HepG2 (cell line): ENCODE results near the gene CYP2A6. TPM values are rescaled to one million over a fixed set of nuclear protein-coding genes. Genes with fewer than 3 reads are reported as not detected.

Source experiments
- ATAC-seq: fragments of 200-7000 bp; cut with Tn5 transposase; 3 replicates; pipeline ENCODE4 v1.9.1; 2020; ENCODE audit warnings: mild to moderate bottlenecking, moderate library complexity
- BruUV-seq: library from RNA; stranded (reverse); fragments of 400-500 nt; replicated peaks from 2 replicates; lab custom pipeline; 2021; lab: Mats Ljungman, UMichigan
- CTCF ChIA-PET: fragments of 300-600 bp; formaldehyde crosslinking; extraction: SDS; loops from one replicate; lab custom pipeline; 2021; ENCODE audit warnings: low total read pairs, inconsistent platforms, low intra/inter-chr PET ratio; lab: Yijun Ruan, JAX
- POLR2A ChIA-PET: fragments of 350-600 bp; sonication (Branson Sonifier 250); formaldehyde crosslinking; loops from one replicate; lab custom pipeline; 2020; ENCODE audit warnings: antibody characterized with exemption, inconsistent platforms; lab: Yijun Ruan, JAX
- DNase-seq: peaks from one replicate; pipeline ENCODE4 v3.0.0-alpha.2; 2015; ENCODE audit warnings: low spot score
- FAIRE-seq: peaks from 3 replicates; lab custom pipeline; 2011; peaks lifted over from hg19 to GRCh38; lab: Jason Lieb, UNC
- H2AFZ ChIP-seq: one replicate; pipeline ENCODE4 v1.6.1; 2011; ENCODE audit warnings: low read length, inconsistent platforms
- H3K27ac ChIP-seq: fragments of 300-600 bp; 3 replicates; pipeline ENCODE4 v1.8.0; 2011; ENCODE audit warnings: mixed run types, mild to moderate bottlenecking, mixed read lengths, low read length, inconsistent platforms; ENCODE audit not compliant: insufficient read depth; ENCODE audit errors: extremely low read length
- H3K27me3 ChIP-seq, 2 experiments: fragments of 200-600 bp in 1 of 2; 2 replicates in 1 of 2; 3 replicates in 1 of 2; pipeline versions ENCODE4 v1.6.0 to v1.8.0; 2011; ENCODE audit warnings: low read length in 2 of 2, mild to moderate bottlenecking in 2 of 2, moderate library complexity in 2 of 2, inconsistent platforms in 1 of 2; ENCODE audit not compliant: insufficient read depth in 2 of 2, control insufficient read depth in 1 of 2
- H3K36me3 ChIP-seq, 2 experiments: fragments of 200-600 bp in 1 of 2; replicated peaks in 1 of 2; 2 replicates in 1 of 2; 3 replicates in 1 of 2; pipeline versions ENCODE4 v1.5.1 to v1.8.0; 2011; ENCODE audit warnings: low read length in 2 of 2, inconsistent platforms in 1 of 2; ENCODE audit not compliant: insufficient read depth in 2 of 2, control insufficient read depth in 1 of 2
- H3K4me1 ChIP-seq: 2 replicates; pipeline ENCODE4 v1.5.1; 2012; ENCODE audit warnings: low read length, inconsistent platforms; ENCODE audit not compliant: insufficient read depth
- H3K4me2 ChIP-seq: 2 replicates; pipeline ENCODE4 v1.6.0; 2011; ENCODE audit warnings: low read depth, low read length, inconsistent platforms
- H3K4me3 ChIP-seq, 3 experiments: fragments of 200-600 bp in 1 of 3; sonication (generic), shearing (Covaris generic) in 1 of 3; replicated peaks in 1 of 3; 2 replicates each; pipeline ENCODE4 v1.5.1; 2011 to 2016; ENCODE audit warnings: low read length in 3 of 3, inconsistent platforms in 2 of 3, low read depth in 2 of 3, mild to moderate bottlenecking in 2 of 3, control low read depth in 1 of 3, mixed read lengths in 1 of 3; ENCODE audit not compliant: insufficient read depth in 1 of 3
- H3K79me2 ChIP-seq: one replicate; pipeline ENCODE4 v1.6.1; 2011; ENCODE audit warnings: low read length, inconsistent platforms; ENCODE audit not compliant: insufficient read depth
- H3K9ac ChIP-seq: 2 replicates; pipeline ENCODE4 v1.6.0; 2011; ENCODE audit warnings: mild to moderate bottlenecking, low read depth, low read length, inconsistent platforms; ENCODE audit not compliant: insufficient read depth
- H3K9me3 ChIP-seq: 2 replicates; pipeline ENCODE4 v1.5.1; 2012; ENCODE audit warnings: mild to moderate bottlenecking, low read length
- H4K20me1 ChIP-seq: 2 replicates; pipeline ENCODE4 v1.6.0; 2011; ENCODE audit warnings: inconsistent platforms, mild to moderate bottlenecking, low read length, moderate library complexity; ENCODE audit not compliant: insufficient read depth
- CTCF ChIP-seq: sonication (generic); formaldehyde crosslinking; IDR thresholded peaks from 2 replicates; pipeline ENCODE4 v1.5.0; 2020; ENCODE audit warnings: mild to moderate bottlenecking, missing genetic modification reagents, moderate library complexity
- GABPB1 ChIP-seq: IDR thresholded peaks from 2 replicates; pipeline ENCODE4 v1.6.1; 2016; ENCODE audit warnings: mild to moderate bottlenecking, missing genetic modification reagents, moderate library complexity, missing compliant biosample characterization
- GPN1 ChIP-seq: sonication (generic); formaldehyde crosslinking; IDR thresholded peaks from 2 replicates; pipeline ENCODE4 v1.5.1; 2020; ENCODE audit warnings: missing genetic modification reagents, borderline replicate concordance
- HNRNPLL ChIP-seq: fragments of 200-400 bp; formaldehyde crosslinking; IDR thresholded peaks from 2 replicates; pipeline ENCODE4 v1.6.1; 2017; ENCODE audit warnings: mild to moderate bottlenecking, low read depth, low read length; ENCODE audit not compliant: poor library complexity, severe bottlenecking
- IRX3 ChIP-seq: sonication (generic); formaldehyde crosslinking; IDR thresholded peaks from 2 replicates; pipeline ENCODE4 v1.8.1; 2023; ENCODE audit warnings: mild to moderate bottlenecking, low read depth, missing genetic modification reagents, borderline replicate concordance
- JUNB ChIP-seq: sonication (generic); formaldehyde crosslinking; IDR thresholded peaks from 2 replicates; pipeline ENCODE4 v1.8.0; 2022; ENCODE audit warnings: missing genetic modification reagents, mild to moderate bottlenecking, borderline replicate concordance
- KDM2A ChIP-seq: sonication (generic); formaldehyde crosslinking; IDR thresholded peaks from 2 replicates; pipeline ENCODE4 v1.4.0; 2020; ENCODE audit warnings: low read depth, missing genetic modification reagents, borderline replicate concordance
- MAX ChIP-seq: IDR thresholded peaks from 2 replicates; pipeline ENCODE4 v1.6.1; 2012; ENCODE audit warnings: inconsistent platforms
- PBX2 ChIP-seq: IDR thresholded peaks from 2 replicates; pipeline ENCODE4 v1.6.1; 2016; ENCODE audit warnings: control low read depth
- PRDM10 ChIP-seq: sonication (generic); formaldehyde crosslinking; IDR thresholded peaks from 2 replicates; pipeline ENCODE4 v1.4.0; 2020; ENCODE audit warnings: low read depth, missing genetic modification reagents
- RBFOX2 ChIP-seq: fragments of 200-400 bp; formaldehyde crosslinking; IDR thresholded peaks from 2 replicates; pipeline ENCODE4 v1.6.1; 2017; ENCODE audit warnings: low read depth, mild to moderate bottlenecking, low read length
- SIN3A ChIP-seq: IDR thresholded peaks from 2 replicates; pipeline ENCODE4 v1.6.1; 2011; ENCODE audit warnings: low read depth, mild to moderate bottlenecking, control low read depth, low read length, borderline replicate concordance
- STAG1 ChIP-seq: sonication (generic); formaldehyde crosslinking; IDR thresholded peaks from 2 replicates; pipeline ENCODE4 v1.4.0; 2020; ENCODE audit warnings: missing genetic modification reagents
- SUZ12 ChIP-seq: fragments of 150-350 bp; IDR thresholded peaks from 2 replicates; pipeline ENCODE4 v1.6.1; 2014; ENCODE audit warnings: low read depth, low read length
- TBX3 ChIP-seq: fragments of 450-650 bp; IDR thresholded peaks from 2 replicates; pipeline ENCODE4 v1.6.1; 2017; ENCODE audit warnings: antibody characterized with exemption, mild to moderate bottlenecking, inconsistent platforms, borderline replicate concordance
- WGBS: methylation state at CpG from one replicate; pipeline ENCODE4 v1.1.6; 2017; ENCODE audit warnings: low lambda C conversion rate; 5-methylcytosine and 5-hydroxymethylcytosine counted together
- in situ Hi-C: cut with HindIII; loops from 2 replicates; pipeline ENCODE4 v1.10.0; 2017; ENCODE audit warnings: low pct_unique_long_range_greater_than_20kb; ENCODE audit not compliant: extremely low pct_ligation_motif_present
- intact Hi-C: fragments of 100-400 bp; cut with micrococcal nuclease; formaldehyde crosslinking; loops from one replicate; pipeline ENCODE4 v1.10.0; 2022; ENCODE audit not compliant: unreplicated experiment
- polyA plus RNA-seq, 8 experiments: library from polyadenylated mRNA; depleted of rRNA in 3 of 8; stranded (reverse) in 7 of 8; unstranded in 1 of 8; fragments of >200 nt; fragmentation: Illumina TruSeq in 4 of 8; extraction: Trizol in 4 of 8; gene quantifications; 2 replicates each; pipeline versions ENCODE4 v1.2.1 to v1.2.3, GENCODE V29; 2011 to 2016; ENCODE audit warnings: low read depth in 4 of 8, missing spikeins in 1 of 8, mixed read lengths in 1 of 8; ENCODE audit not compliant: insufficient read depth in 1 of 8
- total RNA-seq, 5 experiments: library from RNA; depleted of rRNA; stranded (reverse); fragments of >200 nt; fragmentation: Illumina TruSeq; extraction: Trizol; gene quantifications; 2 replicates each; pipeline ENCODE4 v1.2.3, GENCODE V29; 2016; ENCODE audit warnings: low read depth in 1 of 5

The CYP2A6 gene
- total and polyA plus RNA-seq, 2 of the 13 experiments (the other 11 are each of a cell fraction or from before 2014, with no cell fraction given) = not detected

- in situ Hi-C loops (loop anchor here (5.0 kb wide), 2 partner anchors 54 to 144 kb away; partner anchors contain the start of genes ACTMAP and SNRPA), intact Hi-C loops (loop anchor here (2.0 to 5.0 kb wide), 3 partner anchors 62 to 144 kb away; partner anchors contain the start of genes COQ8B and ITPKC)
- no TSS peak for BruUV-seq
- Histone ChIP-seq H3K4me2 (no peak overlapping the region), H3K27ac (no peak overlapping the region), H3K27me3 (no peaks in the 10 kb centered on the region; a peak in 1 of 5 replicates), H4K20me1 (peaks cover 11% of the 10 kb centered on the region; the same call in 1 of the 2 replicates), H3K4me3 (no peak overlapping the region), H3K9me3 (no peaks in the 10 kb centered on the region), H3K4me1 (peaks cover 35% of the 10 kb centered on the region), H2AFZ (no peak overlapping the region), H3K79me2 (peaks cover 15% of the 10 kb centered on the region), H3K36me3 (peaks cover 15 to 29% of the 10 kb centered on the region in 2 experiments; a peak in 4 of 5 replicates), H3K9ac (no peak overlapping the region)
- POLR2A ChIA-PET = interaction anchor here (0.9 to 3.1 kb wide), 7 partner anchors 8 to 236 kb away, joined by 3 to 21 read pairs (median 7); partner anchors contain the start of genes ACTMAP, EGLN2, RAB4B and SNRPA
- DNase-seq (peak; percentile 66), FAIRE-seq (peak; percentile 23), ATAC-seq (peak; percentile 81)
- 69% methylated on average over 26 of the region's 26 CpGs for WGBS
- CTCF ChIA-PET = interaction anchor here (0.7 to 1.1 kb wide), 2 partner anchors 8 to 62 kb away, joined by 4 read pairs; partner anchors contain the start of gene EGLN2
- TF ChIP-seq SIN3A (peak; percentile 33; the same call in 1 of the 2 replicates), IRX3 (CRISPR knock-in tag) (no peak), JUNB (CRISPR knock-in tag) (no peak), TBX3 (no peak), PBX2 (CRISPR knock-in tag) (0 out of 2 replicates have a peak, but pooled peaks have one; percentile 48), SUZ12 (no peak), MAX (peak; percentile 40; the same call in 1 of the 2 replicates), GABPB1 (peak; percentile 31; the same call in 1 of the 2 replicates), HNRNPLL (peak; percentile 28), STAG1 (peak; percentile 63), CTCF (peak; percentile 77), PRDM10 (CRISPR knock-in tag) (peak; percentile 94), KDM2A (CRISPR knock-in tag) (peak; percentile 61), RBFOX2 (0 out of 2 replicates have a peak, but pooled peaks have one; percentile 39), GPN1 (CRISPR knock-in tag) (no peak)
These were observed 43.7 kb downstream of the CYP2A6 start for GRCh38 chr19:40806423-40807146.
